Activated CD4-positive, alpha-beta T cell treated with anti-CD3 and anti-CD28 coated beads, Interleukin-2, Interleukin-4, amounts not matched to agents 100 ng/mL and 50 ng/mL, durations not matched to agents 16 hours and 8 hours (primary cell): ENCODE data around the gene YTHDF1.
"Not testable (repeated sequence)": the region's sequence is repeated elsewhere in the genome, so short reads cannot be mapped to it uniquely, and the experiment has no call there.

Experiments used
- DNase-seq: peaks from one replicate; pipeline ENCODE4 v3.0.0-alpha.2; 2020; ENCODE audit warnings: low spot score

Gene YTHDF1

GRCh38 chr20:63226042-63226943, 10.4 kb upstream of the YTHDF1 start:
- DNase-seq, result no peak

- DNase-seq, result no peak
These were observed 9.1 kb upstream of the YTHDF1 start for GRCh38 chr20:63225082-63225454.

- no peak for DNase-seq
These were observed 8.6 kb upstream of the YTHDF1 start for GRCh38 chr20:63224412-63225081.

- DNase-seq, result no peak
These were observed 7.9 kb upstream of the YTHDF1 start for GRCh38 chr20:63223826-63224207.

GRCh38 chr20:63223121-63223825, 7.3 kb upstream of the YTHDF1 start:
- DNase-seq, result peak; percentile 58

DNA sequence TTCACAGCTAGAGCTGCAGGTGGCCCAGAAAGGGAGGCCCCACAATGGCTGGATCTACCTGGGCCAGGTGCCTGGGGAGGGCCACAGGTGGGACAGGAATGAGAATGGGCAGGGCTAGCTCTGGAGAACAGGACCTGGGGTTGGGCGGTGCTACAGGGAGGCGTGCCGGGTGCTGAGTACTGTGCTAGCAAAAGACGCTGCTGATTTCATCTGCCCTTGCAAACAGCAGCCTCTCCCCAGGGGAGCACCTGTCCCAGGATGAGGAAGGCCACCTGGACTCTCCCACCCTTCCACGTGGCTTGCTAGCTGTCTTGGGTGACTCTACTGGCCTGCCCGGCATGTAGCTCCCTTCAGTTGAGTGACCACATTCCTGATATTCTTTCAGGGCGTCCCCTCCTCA, 6.6 kb upstream of the YTHDF1 start:
- no peak for DNase-seq

GRCh38 chr20:63221400-63222053, 5.6 kb upstream of the YTHDF1 start:
- not testable (repeated sequence) for DNase-seq

DNA sequence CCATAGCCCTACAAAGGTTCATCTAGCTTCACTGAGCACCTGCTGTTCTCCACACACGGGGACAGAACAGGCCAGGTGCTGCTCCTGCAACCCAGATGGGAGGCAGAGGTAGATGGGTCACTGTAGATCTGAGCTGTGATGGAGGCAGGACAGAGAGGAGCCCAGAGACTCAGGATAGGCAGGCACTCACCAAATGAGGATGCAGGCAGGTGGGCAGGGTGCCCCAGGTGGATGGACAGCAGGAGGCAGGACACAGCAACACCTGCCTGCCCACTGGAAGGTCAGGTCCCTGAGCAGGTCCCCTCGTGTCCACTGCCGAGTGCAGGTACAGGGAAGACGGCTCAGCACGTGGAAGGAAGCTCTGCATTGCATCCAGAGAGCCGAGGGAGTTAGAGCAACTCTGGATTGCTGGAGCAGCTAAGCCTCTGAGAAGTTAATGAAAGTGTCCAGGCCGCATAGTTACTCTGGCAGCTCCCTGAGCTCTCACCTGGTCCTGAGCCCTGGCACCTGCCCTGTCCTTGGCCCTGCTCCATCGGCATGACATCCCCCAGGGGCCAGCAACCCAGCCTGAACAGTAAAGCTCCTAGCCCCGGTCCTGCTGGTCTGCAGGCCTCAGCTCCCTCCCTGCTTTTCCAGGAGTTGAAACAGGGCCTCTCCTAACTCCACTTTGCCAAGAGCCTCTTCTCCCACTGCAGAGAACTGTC, 4.9 kb upstream of the YTHDF1 start:
- DNase-seq, result no peak

GRCh38 chr20:63219866-63220521, 4.1 kb upstream of the YTHDF1 start:
- DNase-seq, result no peak

DNA sequence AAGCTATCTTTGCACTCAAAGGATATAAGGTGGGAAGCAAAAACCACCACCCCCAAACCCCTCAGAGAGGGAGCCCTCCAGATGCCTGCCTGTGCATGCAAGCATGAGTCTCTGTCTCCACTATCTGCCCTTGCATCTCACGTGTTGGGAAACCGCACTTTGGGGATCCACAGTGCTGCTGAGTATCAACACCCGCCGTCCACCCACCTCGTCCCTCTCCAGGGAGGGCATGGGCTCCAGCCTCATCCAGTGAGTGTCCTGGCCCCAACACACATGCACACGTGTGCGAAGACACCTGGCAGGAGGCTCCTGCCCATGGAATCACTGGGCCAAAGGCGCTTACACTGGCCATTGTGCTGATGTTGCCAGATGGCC, 3.5 kb upstream of the YTHDF1 start:
- no peak for DNase-seq

DNA sequence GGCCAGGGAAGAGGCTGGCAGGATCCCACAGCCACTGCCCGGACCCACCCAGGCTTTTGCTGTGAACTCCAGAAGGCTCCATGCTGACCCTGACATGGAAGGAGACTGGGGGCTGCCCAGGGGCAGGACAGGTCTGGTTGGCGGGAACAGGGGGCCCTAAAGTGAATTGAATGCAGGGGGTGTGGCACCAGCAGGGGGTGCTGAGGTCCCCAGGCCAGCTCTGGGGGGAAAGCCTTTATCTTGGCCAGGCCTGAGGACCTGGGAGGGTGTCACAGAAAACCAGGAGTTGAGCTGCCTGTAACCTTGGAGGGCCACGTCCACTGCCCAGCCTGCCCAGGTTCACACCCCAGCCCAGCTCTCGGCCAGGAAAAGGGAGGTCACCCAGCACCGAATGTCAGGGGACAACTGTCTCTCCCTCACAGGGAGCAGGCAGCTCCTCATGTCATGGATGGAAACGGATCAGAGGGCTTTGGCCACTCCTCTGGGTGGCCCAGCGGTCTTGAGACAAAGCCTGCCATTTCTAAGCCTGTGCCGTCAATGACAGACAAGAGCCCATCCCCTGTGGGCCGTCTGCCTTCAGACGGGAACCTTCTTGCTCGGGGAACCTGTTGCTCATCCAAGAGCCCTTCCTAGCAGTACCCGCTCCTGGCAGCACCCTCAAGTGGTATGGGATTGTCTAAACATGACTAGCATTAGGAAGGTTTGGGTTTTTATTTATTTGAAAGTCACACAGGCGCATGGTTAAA, 2.9 kb upstream of the YTHDF1 start:
- DNase-seq, result no peak

- no peak for DNase-seq
These were observed 1.8 kb upstream of the YTHDF1 start for GRCh38 chr20:63217706-63218105.

DNA sequence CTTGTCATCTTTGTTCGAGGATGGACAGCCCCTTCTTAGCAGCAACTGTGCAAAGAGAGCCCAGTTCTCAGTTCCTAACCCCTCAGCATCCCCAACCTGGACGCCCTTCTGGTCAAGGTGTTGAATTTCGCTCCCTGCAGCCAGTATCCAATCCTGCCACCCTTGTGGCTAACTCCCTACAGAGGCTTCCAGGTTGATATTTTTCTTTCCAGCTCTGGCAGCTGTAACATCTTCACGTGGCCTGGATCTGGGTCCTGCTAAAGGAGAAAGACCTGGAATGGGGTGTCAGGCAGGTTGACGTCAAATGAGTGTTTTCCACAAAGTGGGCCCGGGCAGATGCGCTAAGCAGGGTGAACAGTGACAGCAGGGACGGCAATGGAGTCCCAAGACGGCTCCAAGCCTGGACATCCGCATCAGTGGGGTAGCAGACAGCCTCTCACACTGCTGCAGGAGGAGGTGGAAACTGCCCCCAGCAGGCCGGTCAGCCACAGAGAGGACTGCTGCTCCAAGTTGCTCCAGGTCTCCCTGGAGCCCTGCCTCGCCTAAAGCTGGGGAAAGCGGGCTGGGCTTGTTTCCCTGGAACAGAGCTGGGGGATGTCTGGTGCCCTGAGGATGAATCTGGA, 1.0 kb upstream of the YTHDF1 start:
- no peak for DNase-seq

- DNase-seq, result no peak
These were observed 560 bp downstream of the YTHDF1 start for GRCh38 chr20:63215101-63216040.

GRCh38 chr20:63214514-63214913, 1.4 kb downstream of the YTHDF1 start:
- no peak for DNase-seq

DNA sequence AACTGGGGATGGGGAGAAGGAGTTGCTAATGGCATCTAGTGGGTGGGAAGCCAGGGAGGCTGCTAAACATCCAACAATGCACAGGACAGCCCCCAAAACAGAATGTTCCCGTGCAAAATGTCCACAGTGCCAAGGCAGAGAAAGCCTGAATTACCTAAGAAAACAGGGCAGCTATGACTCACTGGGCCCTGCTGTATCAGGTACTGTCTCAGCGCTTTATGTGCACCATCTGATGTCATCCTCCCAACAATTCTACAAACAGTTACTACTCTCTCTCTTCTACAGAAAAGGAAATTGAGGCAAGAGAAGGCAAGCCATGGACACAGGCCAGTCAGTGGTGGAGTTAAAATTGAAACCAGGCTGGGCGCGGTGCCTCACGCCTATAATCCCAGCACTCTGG, 3.1 kb downstream of the YTHDF1 start:
- DNase-seq, result no peak

GRCh38 chr20:63212393-63212730, 3.6 kb downstream of the YTHDF1 start:
- no peak for DNase-seq

GRCh38 chr20:63210011-63210605, 5.8 kb downstream of the YTHDF1 start:
- DNase-seq, result no peak
